HepG2 (cell line): ENCODE results near the gene ASPHD1. TPM values are rescaled to one million over a fixed set of nuclear protein-coding genes. Genes with fewer than 3 reads are reported as not detected.
A peak's percentile ranks its signal among the peaks of the same experiment; 100 is the strongest.

Experiments used
- FOSL1 ChIP-seq: sonication (generic); formaldehyde crosslinking; IDR thresholded peaks from 2 replicates; pipeline ENCODE4 v1.9.0; 2021; ENCODE audit warnings: missing genetic modification reagents, borderline replicate concordance
- FOXA3 ChIP-seq: IDR thresholded peaks from 2 replicates; pipeline ENCODE4 v1.6.1; 2016; ENCODE audit warnings: missing genetic modification reagents, missing compliant biosample characterization
- HDAC6 ChIP-seq: fragments of 200-600 bp; sonication (generic); IDR thresholded peaks from 2 replicates; pipeline ENCODE4 v1.7.0; 2017; ENCODE audit warnings: mild to moderate bottlenecking, antibody characterized with exemption, low read length, low read depth
- HNRNPL ChIP-seq: fragments of 200-400 bp; formaldehyde crosslinking; IDR thresholded peaks from 2 replicates; pipeline ENCODE4 v1.6.1; 2017; ENCODE audit warnings: mild to moderate bottlenecking, low read depth, low read length
- KLF16 ChIP-seq, 2 experiments: sonication (generic) in 1 of 2; formaldehyde crosslinking in 1 of 2; IDR thresholded peaks; 2 replicates each; pipeline versions ENCODE4 v1.6.1 to v1.8.0; 2016 to 2023; ENCODE audit warnings: missing genetic modification reagents in 2 of 2, missing compliant biosample characterization in 1 of 2
- KMT2A ChIP-seq: sonication (generic); formaldehyde crosslinking; IDR thresholded peaks from 2 replicates; pipeline ENCODE4 v1.4.0; 2020; ENCODE audit warnings: missing genetic modification reagents
- MATR3 ChIP-seq: sonication (generic); formaldehyde crosslinking; IDR thresholded peaks from 2 replicates; pipeline ENCODE4 v1.4.0; 2020; ENCODE audit warnings: missing genetic modification reagents
- PHB2 ChIP-seq: fragments of 450-650 bp; IDR thresholded peaks from 2 replicates; pipeline ENCODE4 v1.6.1; 2018; ENCODE audit not compliant: partially characterized antibody
- SATB2 ChIP-seq: sonication (generic); formaldehyde crosslinking; IDR thresholded peaks from 2 replicates; pipeline ENCODE4 v1.5.0; 2020; ENCODE audit warnings: missing genetic modification reagents
- TP53 ChIP-seq: sonication (generic); formaldehyde crosslinking; conservative IDR thresholded peaks from 2 replicates; pipeline ENCODE4 v1.4.0; 2020; ENCODE audit warnings: missing genetic modification reagents
- ZNF256 ChIP-seq: sonication (generic); formaldehyde crosslinking; conservative IDR thresholded peaks from 2 replicates; pipeline ENCODE4 v1.4.0; 2020; ENCODE audit warnings: missing genetic modification reagents
- ZNF737 ChIP-seq: sonication (generic); formaldehyde crosslinking; IDR thresholded peaks from 2 replicates; pipeline ENCODE4 v1.5.0; 2020; ENCODE audit warnings: missing genetic modification reagents, mild to moderate bottlenecking, borderline replicate concordance
- polyA plus RNA-seq, 8 experiments: library from polyadenylated mRNA; depleted of rRNA in 3 of 8; stranded (reverse) in 7 of 8; unstranded in 1 of 8; fragments of >200 nt; fragmentation: Illumina TruSeq in 4 of 8; extraction: Trizol in 4 of 8; gene quantifications; 2 replicates each; pipeline versions ENCODE4 v1.2.1 to v1.2.3, GENCODE V29; 2011 to 2016; ENCODE audit warnings: low read depth in 4 of 8, missing spikeins in 1 of 8, mixed read lengths in 1 of 8; ENCODE audit not compliant: insufficient read depth in 1 of 8
- total RNA-seq, 5 experiments: library from RNA; depleted of rRNA; stranded (reverse); fragments of >200 nt; fragmentation: Illumina TruSeq; extraction: Trizol; gene quantifications; 2 replicates each; pipeline ENCODE4 v1.2.3, GENCODE V29; 2016; ENCODE audit warnings: low read depth in 1 of 5
- TF ChIP-seq, protein P1 (sequence below): sonication (generic); formaldehyde crosslinking; IDR thresholded peaks from 2 replicates; pipeline ENCODE4 v1.5.0; 2020; ENCODE audit warnings: missing genetic modification reagents, mild to moderate bottlenecking, borderline replicate concordance
- TF ChIP-seq, protein P2 (sequence below): sonication (generic); formaldehyde crosslinking; IDR thresholded peaks from 2 replicates; pipeline ENCODE4 v1.5.1; 2020; ENCODE audit warnings: mild to moderate bottlenecking, missing genetic modification reagents, borderline replicate concordance
- TF ChIP-seq, protein P3 (sequence below): sonication (generic); formaldehyde crosslinking; IDR thresholded peaks from 2 replicates; pipeline ENCODE4 v1.9.0; 2021; ENCODE audit warnings: mild to moderate bottlenecking, missing genetic modification reagents

Gene ASPHD1
- total and polyA plus RNA-seq, 2 of the 13 experiments (the other 11 are each of a cell fraction or from before 2014, with no cell fraction given): 13.1 to 19.7 TPM

DNA sequence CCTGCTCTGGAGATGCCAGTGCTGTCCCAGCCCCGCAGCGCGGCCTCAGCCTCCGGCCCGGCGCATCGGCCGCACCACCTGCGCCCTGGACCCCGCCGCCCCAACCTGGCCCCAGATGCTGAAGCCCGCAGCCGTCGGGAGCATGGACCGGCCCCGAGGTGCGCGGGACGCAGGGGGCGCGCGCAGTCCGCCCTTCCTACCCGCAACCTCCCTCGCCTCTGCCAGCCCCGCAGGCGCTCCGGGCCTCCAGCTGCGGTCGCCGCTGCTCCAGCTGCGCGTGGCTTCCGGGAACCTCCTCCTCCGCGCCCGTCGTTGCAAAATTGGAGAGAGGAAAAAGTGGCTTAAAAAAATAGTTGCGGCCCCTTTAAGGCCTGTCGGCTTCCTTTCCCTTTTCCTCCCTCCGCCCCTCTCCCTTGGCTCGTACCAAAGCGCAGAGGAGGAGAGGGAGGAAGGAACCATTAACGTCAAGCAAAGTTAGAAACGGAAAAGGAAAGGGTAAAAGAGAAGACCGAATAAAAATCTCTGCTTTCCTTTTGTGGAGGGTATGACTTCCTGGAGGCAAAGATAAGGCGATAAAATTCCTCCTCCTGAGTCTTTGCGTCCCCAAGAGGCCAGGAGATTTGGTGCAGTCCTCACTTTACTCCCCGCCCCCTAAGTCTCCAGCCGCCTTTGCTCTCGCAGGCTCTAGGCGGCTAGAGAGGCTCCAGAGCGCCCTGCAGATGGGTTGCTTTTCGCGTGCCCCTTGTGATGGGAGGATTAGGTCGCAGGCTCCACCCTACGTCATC, 37.2 kb upstream of the ASPHD1 start, which contains the start of gene CDIPT (continued):
- no peak; the same call in 1 of the 2 replicates for TF ChIP-seq SATB2 (CRISPR knock-in tag)
- no peak for TF ChIP-seq HDAC6
- no peak for TF ChIP-seq FOSL1 (CRISPR knock-in tag)
- no peak for TF ChIP-seq ZNF737 (CRISPR knock-in tag)
- TF ChIP-seq ZNF256 (CRISPR knock-in tag): peak; percentile 48
- TF ChIP-seq KMT2A: peak; percentile 87; the same call in 1 of the 2 replicates
- TF ChIP-seq KLF16 (CRISPR knock-in tag; IDR thresholded peaks at IDR 0.05): peak; percentile 47 to 98; a peak in 2 of 4 replicates
- TF ChIP-seq, protein P1, sequence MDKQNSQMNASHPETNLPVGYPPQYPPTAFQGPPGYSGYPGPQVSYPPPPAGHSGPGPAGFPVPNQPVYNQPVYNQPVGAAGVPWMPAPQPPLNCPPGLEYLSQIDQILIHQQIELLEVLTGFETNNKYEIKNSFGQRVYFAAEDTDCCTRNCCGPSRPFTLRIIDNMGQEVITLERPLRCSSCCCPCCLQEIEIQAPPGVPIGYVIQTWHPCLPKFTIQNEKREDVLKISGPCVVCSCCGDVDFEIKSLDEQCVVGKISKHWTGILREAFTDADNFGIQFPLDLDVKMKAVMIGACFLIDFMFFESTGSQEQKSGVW: no peak
- TF ChIP-seq, protein P2, sequence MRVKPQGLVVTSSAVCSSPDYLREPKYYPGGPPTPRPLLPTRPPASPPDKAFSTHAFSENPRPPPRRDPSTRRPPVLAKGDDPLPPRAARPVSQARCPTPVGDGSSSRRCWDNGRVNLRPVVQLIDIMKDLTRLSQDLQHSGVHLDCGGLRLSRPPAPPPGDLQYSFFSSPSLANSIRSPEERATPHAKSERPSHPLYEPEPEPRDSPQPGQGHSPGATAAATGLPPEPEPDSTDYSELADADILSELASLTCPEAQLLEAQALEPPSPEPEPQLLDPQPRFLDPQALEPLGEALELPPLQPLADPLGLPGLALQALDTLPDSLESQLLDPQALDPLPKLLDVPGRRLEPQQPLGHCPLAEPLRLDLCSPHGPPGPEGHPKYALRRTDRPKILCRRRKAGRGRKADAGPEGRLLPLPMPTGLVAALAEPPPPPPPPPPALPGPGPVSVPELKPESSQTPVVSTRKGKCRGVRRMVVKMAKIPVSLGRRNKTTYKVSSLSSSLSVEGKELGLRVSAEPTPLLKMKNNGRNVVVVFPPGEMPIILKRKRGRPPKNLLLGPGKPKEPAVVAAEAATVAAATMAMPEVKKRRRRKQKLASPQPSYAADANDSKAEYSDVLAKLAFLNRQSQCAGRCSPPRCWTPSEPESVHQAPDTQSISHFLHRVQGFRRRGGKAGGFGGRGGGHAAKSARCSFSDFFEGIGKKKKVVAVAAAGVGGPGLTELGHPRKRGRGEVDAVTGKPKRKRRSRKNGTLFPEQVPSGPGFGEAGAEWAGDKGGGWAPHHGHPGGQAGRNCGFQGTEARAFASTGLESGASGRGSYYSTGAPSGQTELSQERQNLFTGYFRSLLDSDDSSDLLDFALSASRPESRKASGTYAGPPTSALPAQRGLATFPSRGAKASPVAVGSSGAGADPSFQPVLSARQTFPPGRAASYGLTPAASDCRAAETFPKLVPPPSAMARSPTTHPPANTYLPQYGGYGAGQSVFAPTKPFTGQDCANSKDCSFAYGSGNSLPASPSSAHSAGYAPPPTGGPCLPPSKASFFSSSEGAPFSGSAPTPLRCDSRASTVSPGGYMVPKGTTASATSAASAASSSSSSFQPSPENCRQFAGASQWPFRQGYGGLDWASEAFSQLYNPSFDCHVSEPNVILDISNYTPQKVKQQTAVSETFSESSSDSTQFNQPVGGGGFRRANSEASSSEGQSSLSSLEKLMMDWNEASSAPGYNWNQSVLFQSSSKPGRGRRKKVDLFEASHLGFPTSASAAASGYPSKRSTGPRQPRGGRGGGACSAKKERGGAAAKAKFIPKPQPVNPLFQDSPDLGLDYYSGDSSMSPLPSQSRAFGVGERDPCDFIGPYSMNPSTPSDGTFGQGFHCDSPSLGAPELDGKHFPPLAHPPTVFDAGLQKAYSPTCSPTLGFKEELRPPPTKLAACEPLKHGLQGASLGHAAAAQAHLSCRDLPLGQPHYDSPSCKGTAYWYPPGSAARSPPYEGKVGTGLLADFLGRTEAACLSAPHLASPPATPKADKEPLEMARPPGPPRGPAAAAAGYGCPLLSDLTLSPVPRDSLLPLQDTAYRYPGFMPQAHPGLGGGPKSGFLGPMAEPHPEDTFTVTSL (CRISPR knock-in tag): peak; percentile 56; the same call in 1 of the 2 replicates
- peak; percentile 28; the same call in 1 of the 2 replicates for TF ChIP-seq HNRNPL
- TF ChIP-seq, protein P3, sequence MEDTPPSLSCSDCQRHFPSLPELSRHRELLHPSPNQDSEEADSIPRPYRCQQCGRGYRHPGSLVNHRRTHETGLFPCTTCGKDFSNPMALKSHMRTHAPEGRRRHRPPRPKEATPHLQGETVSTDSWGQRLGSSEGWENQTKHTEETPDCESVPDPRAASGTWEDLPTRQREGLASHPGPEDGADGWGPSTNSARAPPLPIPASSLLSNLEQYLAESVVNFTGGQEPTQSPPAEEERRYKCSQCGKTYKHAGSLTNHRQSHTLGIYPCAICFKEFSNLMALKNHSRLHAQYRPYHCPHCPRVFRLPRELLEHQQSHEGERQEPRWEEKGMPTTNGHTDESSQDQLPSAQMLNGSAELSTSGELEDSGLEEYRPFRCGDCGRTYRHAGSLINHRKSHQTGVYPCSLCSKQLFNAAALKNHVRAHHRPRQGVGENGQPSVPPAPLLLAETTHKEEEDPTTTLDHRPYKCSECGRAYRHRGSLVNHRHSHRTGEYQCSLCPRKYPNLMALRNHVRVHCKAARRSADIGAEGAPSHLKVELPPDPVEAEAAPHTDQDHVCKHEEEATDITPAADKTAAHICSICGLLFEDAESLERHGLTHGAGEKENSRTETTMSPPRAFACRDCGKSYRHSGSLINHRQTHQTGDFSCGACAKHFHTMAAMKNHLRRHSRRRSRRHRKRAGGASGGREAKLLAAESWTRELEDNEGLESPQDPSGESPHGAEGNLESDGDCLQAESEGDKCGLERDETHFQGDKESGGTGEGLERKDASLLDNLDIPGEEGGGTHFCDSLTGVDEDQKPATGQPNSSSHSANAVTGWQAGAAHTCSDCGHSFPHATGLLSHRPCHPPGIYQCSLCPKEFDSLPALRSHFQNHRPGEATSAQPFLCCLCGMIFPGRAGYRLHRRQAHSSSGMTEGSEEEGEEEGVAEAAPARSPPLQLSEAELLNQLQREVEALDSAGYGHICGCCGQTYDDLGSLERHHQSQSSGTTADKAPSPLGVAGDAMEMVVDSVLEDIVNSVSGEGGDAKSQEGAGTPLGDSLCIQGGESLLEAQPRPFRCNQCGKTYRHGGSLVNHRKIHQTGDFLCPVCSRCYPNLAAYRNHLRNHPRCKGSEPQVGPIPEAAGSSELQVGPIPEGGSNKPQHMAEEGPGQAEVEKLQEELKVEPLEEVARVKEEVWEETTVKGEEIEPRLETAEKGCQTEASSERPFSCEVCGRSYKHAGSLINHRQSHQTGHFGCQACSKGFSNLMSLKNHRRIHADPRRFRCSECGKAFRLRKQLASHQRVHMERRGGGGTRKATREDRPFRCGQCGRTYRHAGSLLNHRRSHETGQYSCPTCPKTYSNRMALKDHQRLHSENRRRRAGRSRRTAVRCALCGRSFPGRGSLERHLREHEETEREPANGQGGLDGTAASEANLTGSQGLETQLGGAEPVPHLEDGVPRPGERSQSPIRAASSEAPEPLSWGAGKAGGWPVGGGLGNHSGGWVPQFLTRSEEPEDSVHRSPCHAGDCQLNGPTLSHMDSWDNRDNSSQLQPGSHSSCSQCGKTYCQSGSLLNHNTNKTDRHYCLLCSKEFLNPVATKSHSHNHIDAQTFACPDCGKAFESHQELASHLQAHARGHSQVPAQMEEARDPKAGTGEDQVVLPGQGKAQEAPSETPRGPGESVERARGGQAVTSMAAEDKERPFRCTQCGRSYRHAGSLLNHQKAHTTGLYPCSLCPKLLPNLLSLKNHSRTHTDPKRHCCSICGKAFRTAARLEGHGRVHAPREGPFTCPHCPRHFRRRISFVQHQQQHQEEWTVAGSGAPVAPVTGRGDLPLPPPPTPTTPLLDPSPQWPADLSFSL (CRISPR knock-in tag): no peak; the same call in 1 of the 2 replicates
- TF ChIP-seq MATR3 (CRISPR knock-in tag): no peak
- no peak for TF ChIP-seq TP53 (CRISPR knock-in tag)
- peak; percentile 70 for TF ChIP-seq FOXA3 (CRISPR knock-in tag)
- no peak for TF ChIP-seq PHB2
